HuH-7.5 (cell line): ENCODE data around the gene DNAJB11.
"Not testable (repeated sequence)": the region's sequence is repeated elsewhere in the genome, so short reads cannot be mapped to it uniquely, and the experiment has no call there.

ENCODE experiments used
- DNase-seq: peaks from one replicate; pipeline ENCODE4 v3.0.0; 2011; ENCODE audit warnings: low spot score

The DNAJB11 gene

DNA sequence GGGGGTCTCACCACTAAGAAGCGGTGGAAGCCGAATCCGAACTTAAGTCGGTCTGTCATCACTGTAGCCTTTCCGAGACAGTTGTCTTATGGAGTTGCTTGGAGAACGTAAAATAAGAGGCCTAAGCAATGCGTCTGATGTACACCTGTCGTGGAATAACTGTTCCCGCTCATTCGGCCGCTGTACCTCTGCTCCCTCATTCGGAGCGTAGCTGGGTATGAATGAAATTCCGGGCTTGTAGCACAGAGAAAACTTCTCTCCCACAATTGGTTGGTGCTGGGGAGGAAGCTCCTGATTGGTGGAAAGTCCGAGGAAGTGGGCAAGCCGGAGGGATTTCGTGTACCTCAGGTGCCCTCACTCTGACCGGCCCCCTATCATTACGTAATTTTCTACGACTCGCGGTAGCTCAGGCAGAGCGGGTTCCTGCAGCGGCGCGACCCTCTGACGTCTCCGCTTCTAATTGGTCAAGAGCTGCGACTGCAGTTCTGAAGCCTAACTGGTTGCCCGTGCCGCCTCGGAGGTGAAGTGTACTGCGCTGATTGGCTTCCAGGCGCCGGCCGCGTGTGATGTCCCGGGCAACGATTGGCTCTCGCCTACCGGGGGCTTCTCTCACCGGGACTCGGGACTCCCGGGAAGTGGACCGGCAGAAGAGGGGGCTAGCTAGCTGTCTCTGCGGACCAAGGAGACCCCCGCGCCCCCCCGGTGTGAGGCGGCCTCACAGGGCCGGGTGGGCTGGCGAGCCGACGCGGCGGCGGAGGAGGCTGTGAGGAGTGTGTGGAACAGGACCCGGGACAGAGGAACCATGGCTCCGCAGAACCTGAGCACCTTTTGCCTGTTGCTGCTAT, at the start of gene DNAJB11:
TSS of gene DNAJB11 (plus strand) at position 625 of the 845 bp plus-strand sequence. CDS start at position 803, 178 bp downstream.
- DNase-seq = peak; percentile 95

DNA sequence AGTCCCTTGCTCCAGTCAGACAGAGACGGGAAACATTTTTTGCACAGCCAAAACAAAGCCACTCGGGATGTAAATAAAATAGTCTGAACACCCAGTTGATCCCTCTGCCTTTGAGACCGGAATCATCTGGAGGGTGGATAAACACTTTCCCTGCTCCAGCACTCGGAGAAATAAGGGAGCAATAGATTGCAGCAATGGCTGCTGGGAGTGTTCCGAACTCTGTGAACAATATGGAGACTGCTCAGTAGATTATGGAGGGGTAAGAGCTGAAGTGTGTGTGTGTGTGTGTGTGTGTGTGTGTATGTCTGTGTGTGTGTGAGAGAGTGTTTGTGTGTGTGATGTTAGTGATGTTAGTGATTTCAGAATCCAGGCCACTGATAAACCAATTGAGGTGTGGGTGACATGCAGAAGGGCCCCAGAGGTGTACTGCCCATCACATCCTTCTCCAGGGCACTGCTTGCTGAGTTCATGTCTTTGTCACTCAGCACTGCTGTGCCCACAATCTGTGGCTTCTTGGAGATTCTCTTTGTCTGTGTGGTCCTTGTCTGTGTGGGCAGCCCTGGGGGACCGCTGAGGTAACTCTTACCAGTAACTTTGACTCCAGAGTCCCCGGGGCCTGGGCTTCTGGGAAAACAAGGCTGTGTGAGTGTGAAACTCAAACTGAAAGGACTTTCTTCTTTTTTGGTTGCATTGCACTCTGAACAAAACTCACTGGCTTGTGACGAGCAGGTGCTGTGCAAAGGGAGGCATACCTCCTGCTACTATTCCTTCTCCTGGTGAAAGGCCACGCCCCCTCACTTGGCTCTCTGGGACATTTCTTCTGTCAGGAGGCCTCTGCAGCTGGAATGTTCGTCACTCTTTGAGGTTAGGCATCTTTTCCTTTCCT, 49.3 kb upstream of the DNAJB11 start:
- no peak for DNase-seq

DNA sequence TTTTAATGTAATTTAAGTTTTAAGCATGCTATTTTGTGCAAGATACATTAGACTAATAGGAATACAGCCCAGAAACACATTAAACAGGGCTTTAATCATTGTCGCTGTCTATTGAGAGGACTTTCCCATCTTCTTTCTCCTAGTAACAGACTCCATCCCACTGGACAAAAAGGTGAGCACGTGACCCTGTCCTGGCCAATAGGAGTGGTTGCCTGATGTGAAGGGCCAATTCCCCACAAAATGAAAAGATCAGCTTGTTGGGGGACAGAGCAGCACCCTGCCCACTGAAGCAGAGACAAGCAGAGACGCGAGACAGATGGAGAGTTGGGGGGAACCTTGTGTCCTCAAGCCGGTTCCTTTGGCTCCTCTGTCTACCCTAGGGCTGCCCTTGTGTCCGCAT, 47.5 kb upstream of the DNAJB11 start:
- no peak for DNase-seq

DNA sequence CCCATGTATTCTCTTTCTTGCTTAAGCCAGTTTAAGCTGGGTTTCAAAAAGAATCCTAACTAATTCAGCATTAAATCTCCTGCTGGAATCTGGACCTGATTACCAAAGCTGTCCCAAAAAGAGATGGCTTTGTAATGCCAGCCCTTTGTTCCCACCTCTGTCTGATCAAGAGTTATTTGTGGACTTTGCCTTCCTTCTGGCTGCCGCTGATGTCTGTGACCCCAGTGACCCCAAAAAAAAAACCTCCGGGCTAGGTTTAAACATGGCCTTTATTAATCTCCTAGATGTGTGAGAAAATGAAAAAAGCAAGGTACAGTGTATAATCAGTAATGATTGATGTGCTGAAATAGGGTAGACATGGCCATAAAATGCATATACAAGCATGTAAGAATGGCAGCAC, 47.1 kb upstream of the DNAJB11 start:
- no peak for DNase-seq

DNA sequence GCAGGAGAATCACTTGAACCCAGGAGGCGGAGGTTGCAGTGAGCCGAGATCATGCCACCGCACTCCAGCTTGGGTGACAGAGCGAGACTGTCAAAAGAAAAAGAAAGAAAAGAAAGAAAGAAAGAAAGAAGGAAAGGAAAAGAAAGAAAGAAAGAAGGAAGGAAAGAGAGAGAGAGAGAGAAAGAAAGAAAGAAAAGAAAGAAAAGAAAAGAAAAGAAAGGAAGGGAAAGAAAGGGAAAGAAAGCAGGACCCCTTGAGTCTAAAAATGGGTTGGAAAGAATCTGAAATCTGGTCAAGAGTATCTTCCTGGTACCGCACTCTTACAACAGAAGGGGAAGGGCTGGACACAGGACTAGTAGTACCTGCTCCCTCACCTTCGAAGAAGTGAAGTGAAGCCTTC, 45.9 kb upstream of the DNAJB11 start:
- no peak for DNase-seq

DNA sequence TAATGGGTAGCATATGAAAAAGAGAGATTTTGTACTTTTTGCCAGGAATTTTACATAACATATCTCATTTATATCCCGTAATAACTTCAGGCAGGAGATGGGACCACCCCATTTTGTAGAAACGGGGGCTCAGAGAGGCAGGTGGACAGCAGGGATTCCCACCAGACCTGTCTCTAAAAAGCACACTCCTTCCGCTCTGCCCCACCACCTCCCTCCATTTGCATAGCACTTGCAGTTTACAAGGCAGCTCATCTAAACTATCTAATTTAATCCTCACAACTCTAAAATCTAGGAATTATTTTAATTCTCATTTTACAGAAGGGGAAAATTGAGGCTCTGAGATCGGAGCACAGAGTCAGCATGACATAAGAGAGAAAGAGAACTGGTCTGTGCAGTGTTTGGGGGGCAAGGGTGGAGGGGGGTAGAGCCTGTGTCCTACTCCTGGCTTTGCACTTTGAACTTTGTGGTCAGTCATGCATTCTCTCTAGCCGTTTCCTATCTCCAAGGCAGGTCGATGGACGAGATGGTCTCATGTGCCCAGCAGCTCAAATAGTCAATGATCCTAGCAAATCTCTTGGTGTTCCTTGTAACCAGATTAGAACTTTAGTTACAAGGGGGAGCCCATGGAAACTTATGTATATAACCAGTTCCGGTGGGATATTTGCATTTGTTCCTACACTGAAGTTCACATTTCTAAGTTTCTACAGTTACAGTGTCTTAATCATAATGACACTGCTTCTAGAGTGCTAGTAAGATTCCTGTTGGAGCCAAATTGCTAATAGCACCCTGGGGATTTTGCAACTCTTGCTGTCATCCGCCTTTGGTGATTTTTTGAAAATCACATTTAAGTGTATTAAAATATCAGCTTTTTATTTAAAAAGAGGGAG, 44.9 kb upstream of the DNAJB11 start:
- DNase-seq = no peak

DNA sequence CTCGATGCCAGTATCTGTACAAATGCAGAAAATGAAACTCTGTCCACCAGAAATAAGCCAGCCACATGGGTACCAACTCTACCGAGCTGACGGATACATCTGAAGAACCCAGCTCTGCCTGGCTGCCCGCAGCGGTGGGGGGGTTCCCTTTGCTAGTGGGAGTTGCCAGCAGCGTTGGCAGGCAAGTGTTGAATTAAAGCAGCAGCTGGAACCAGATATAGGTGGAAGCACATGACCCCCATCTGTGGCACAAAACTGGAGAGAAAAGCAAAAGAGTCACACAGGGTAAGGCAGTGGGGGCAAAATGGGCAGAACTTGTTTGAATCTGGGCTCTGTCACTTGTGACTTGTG, 44.3 kb upstream of the DNAJB11 start:
- no peak for DNase-seq

DNA sequence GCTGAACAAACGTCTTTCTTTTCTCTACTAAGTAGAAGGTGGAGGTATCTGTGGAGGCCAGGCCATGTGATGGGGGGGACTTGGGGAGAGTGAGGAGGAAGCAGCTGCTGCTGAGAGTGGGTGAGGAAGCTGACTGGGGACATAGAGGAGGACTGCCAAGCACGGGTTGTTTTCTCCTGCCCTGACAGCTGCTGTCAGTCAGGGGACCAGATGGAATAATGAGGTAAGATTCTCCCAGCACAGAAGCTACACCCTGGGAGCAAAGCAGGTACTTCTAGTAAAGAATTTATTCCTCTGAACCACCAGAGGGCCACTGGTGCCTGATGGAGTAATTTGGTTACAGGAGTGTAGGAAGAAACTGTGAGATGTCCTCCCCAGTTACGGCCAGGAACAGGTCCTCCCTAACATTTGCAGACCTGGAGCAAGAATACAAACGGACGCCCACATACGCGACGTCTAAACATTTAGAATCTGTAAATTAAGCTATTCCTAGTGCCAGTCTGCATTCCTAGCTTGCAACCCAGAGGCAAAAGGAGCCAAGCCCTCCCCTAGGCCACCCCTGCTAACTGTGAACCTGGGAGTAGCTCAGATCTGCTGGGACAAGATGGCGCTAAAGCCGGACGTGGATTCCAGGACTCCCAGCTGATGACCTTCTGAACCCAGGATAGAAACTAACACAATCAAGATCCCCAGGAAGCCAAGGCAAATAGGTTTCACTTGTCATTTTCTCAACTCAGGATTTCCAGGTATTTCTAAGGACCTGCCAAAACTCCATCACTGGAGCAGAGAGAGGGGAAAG, 41.1 kb upstream of the DNAJB11 start:
- DNase-seq = no peak

DNA sequence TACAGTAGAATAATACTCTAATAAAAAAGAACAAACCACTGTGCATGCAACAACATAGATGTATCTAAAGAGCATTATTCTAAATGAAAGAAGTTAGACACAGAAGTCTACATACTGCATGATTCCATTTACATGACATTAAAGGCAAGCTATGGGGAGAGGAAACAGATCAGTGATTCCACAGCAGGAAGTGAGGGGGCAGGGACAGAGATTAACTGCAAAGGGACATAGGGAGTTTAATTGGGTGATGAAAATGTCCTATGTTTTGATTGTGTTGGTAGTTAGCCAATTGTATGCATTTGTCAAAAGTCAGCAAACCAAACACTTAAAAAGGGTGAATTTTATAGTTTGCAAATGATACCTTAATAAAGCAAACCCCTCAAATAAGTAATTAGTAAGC, 40.1 kb upstream of the DNAJB11 start:
- no peak for DNase-seq

DNA sequence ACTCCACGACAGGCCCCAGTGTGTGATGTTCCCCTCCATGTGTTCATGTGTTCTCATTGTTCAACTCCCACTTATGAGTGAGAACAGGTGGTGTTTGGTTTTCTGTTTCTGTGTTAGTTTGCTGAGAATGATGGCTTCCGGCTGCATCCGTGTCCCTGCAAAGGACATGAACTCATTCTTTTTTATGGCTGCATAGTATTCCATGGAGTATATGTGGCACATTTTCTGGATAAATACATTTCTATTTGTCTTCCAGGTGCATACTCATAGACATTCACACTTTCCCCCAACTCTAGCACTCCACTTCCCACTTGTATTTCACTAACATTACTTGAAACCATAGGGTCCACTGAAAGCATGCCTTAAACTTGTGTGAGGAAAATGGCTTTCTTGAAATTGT, 38.8 kb upstream of the DNAJB11 start:
- DNase-seq = not testable (repeated sequence)

DNA sequence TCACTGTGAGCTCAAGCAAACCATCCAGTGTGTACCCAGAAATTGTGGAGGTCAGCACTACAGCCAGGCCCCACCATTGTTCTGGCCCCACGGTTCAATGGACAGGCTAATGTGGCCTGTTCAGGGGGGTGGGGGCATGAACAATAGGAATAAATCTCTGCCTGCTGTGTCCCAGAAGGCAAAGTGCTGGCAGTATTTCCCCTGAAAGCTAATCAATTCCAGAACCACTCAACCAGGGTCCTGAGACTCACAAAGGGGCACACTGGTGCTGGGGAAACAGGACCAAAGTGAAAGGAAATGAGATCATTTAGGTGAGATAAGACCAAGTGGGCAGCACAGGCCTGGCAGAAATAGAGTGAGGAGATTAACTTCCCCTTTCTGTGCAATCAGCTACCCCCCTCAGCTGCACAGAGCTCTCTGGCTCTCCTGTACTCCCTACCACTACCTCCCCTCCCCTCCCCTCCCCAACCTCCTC, 37.9 kb upstream of the DNAJB11 start:
- no peak for DNase-seq

DNA sequence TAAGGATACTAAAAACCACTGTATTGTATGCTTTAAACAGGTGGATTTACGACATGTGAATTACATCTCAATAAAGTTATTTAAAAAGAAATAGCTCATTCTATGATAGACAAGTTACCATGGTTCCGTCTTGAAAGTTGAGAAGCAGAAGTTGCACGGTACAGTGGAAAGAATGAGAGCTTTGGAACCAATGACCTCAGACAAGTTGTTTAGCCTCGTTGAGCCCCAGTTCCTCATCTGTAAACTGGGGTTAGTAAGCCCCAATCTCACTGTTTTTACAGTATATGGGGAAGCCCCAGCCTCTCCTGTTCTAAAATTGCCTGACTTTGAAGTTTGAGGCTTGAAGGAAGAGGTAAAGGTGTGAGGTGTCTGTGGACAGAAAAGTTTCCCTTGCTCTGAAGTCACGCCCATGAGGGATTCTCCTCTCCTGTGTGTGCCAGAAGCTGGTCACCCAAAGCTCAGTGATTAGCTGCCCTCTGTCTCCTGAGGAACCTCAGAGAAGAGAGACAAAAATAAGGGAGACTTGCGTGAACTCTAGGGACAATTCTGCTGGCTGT, 36.3 kb upstream of the DNAJB11 start:
- no peak for DNase-seq

DNA sequence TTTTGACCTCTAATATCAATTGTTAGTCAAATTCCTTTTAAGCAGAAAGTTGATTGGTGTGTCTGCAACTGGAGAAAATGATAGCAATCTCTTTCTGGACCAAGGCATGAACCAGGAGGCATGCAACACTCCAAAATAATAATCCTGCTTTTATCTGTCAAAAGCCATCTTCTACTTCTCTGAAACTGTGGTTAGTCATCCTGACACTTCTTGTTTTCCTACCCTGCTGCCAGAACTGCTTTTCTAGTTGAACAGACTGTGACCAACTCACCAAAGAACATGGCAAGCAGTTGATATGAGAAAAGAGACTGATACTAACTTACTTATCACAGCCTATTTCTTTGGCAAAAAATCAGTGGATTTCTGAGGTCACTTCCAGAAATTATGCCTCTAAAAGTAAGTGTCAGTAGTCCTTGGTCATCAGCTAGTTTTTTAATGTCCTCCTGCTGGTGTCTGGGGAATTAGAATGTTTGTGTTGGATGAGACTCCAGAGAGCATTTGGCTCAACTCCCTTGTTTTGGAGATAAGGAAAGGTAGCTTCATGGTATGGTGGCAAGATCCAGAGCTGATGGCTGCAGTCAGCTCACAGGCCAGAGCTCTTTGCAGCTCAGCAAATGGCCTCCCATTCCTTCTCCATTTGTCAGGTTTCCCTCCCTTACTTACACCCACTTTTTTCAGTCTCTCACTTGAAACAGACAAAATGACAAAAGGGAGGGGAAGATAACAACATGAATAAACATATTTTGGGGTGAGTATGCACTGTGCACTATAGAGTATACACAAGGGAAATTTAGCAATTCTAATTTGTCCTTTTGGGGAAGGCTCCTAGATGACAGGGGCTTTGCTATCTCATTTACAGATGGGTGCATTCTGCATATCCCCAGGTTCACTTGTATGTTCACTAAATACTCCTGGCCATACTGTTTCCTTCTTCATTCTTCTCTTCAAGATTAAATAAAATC, 33.4 kb upstream of the DNAJB11 start:
- no peak for DNase-seq

DNA sequence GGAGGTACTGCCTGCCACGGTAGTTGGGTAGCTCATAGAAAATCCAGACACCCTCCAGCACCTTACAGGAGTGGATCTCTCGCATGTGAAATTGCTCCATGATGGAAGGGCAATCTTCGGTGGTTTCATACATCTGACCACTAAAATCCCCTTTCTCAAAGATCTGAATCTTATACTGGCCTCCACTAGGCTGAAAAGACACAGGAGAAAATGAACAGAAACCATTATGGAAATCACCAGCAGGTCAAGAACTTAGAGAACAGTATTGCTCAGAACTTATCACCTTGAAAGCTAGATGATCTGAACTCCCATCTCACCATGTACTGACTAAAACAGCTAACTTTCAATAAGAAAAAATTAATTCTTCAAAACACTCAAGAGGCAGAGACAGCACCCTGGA, 31.7 kb upstream of the DNAJB11 start:
- DNase-seq = no peak

DNA sequence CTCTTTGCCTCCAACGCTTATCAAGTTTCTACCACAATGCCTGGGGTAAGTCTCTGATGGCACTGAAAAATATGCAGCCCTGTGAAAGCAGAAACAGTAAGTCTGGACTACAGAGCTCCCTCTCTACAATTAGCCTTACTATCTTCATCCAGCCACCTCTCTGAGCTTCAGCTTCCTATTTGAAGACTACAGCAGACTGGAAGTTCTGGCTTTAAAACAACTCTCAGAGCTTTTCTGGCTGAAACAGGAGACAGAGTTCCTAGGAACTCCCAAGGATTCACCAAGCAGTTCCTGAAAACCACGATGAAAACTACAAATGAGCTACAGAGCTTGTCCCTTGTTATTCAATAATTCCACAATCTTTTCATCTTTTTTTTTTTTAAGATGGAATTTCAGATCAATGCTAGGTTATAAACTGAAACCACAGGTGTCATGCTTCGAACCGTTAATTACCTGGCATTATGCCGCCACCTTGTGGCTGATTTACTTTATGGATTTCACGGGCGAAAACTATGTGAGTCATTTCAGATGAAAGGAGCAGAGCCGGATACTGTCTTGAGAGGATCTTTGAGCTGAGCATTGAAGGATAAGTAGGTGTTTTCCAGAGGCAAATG, 30.2 kb upstream of the DNAJB11 start:
- peak; percentile 20 for DNase-seq

DNA sequence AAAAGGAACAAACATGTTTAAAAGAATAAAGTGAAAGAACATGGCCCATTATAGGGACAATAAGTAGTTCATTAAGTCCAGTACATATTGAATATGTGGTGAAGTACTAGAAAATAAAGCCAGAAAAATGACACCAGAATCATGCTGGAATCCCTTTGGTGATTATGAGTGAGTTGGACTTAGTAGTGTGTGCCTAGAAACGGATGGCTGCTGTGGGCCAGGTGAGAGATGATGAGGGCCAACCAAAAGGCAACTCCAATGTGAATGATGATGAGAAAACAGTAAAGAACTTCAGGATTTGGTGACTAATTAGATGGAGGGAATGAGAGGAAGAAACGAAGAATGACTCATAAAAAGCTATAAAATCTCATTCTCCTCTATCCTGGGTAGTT, 29.7 kb upstream of the DNAJB11 start:
- no peak for DNase-seq

DNA sequence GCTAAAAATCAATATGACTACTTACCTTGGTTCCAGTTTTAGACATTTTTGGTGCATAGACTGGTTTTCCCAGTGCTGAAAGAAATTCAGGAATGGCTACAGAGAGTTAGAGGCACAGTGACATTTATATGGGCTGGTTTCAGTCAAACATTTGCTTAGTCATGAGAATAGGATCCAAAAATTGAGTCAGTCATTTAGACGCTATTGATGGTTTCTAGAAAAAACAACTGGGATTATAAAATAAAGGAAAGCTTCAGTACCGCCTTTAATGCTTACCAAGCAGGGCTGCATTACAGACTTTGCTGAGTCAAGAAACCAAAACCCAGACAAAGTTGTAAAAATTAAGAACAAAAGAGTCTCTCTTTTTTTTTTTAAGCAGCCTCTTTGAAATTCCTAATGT, 26.2 kb upstream of the DNAJB11 start, which contains the start of gene CRYGS:
TSS of gene CRYGS (minus strand) at position 100 of the 400 bp plus-strand sequence. CDS start at position 46, 54 bp downstream.
- no peak for DNase-seq

DNA sequence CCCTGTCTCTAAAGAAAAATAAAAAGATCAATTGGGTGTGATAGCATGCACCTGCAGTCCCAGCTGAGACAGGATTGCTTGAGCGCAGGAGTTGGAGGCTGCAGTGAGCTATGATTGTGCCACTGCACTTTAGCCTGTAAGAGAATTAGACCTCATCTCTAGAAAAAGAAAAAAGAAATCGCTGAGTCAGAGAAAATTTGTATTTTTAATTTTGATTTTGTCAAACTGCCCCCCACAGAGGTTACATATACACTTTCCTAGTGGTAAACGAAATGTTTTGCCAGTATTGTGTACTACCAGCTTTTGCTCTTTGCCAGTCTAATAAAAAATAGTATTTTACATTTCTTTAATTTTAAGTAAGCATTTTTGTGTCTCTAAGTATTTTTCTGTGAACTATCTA, 21.0 kb upstream of the DNAJB11 start:
- no peak for DNase-seq

DNA sequence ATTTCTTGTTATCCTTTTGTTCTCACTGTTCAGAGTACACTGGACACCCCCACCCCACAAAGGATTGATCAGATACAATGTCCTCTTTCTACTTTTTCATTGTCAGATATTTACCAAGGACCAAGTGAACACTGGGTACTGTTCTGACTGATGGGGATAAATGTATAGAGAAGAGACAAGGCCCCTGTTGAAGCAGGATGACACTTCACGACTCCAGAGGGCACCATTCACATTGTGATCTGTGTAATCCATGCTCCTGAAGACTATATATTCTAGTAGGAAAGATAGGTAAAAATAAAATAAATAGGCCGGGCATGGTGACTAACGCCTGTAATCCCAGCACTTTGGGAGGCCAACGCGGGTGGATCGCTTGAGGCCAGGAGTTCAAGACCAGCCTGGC, 19.1 kb upstream of the DNAJB11 start:
- no peak for DNase-seq
